Kidney (tissue), 14 donors: Measurements from ENCODE around the gene MRPS34. TPM values are rescaled to one million over a fixed set of nuclear protein-coding genes. Genes with fewer than 3 reads are reported as not detected.
A peak's percentile ranks its signal among the peaks of the same experiment; 100 is the strongest.

ENCODE experiments used
- DNase-seq, 5 donors: peaks; one replicate each; pipeline ENCODE4 v3.0.0-alpha.2; 2013 to 2020
- FAIRE-seq: peaks from 2 replicates; lab custom pipeline; 2012; peaks lifted over from hg19 to GRCh38; lab: Jason Lieb, UNC
- H3K27ac ChIP-seq, 2 donors: one replicate each; pipeline ENCODE4 v1.7.0; 2013; ENCODE audit warnings: low read depth in 2 of 2, low read length in 2 of 2, inconsistent platforms in 1 of 2
- H3K27me3 ChIP-seq: one replicate; pipeline ENCODE4 v1.7.1; 2013; ENCODE audit warnings: low read length, inconsistent platforms; ENCODE audit not compliant: control insufficient read depth, insufficient read depth
- H3K36me3 ChIP-seq, 3 donors: one replicate each; pipeline versions ENCODE4 v1.7.0 to v1.7.1; 2013; ENCODE audit warnings: low read length in 3 of 3, control low read depth in 1 of 3, inconsistent platforms in 1 of 3; ENCODE audit not compliant: insufficient read depth in 3 of 3, control insufficient read depth in 2 of 3
- H3K4me1 ChIP-seq, 3 donors: one replicate each; pipeline versions ENCODE4 v1.7.0 to v1.7.1; 2013; ENCODE audit warnings: low read length in 3 of 3, inconsistent platforms in 1 of 3, low read depth in 1 of 3; ENCODE audit not compliant: control insufficient read depth in 2 of 3, insufficient read depth in 2 of 3
- H3K4me3 ChIP-seq, 3 donors: one replicate each; pipeline versions ENCODE4 v1.7.0 to v1.8.1; 2013; ENCODE audit warnings: low read length in 3 of 3, control low read depth in 1 of 3, inconsistent platforms in 1 of 3
- H3K9ac ChIP-seq, 3 donors: one replicate each; pipeline versions ENCODE4 v1.7.0 to v1.7.1; 2013; ENCODE audit warnings: low read length in 3 of 3, control low read depth in 1 of 3, inconsistent platforms in 1 of 3
- H3K9me3 ChIP-seq, 3 donors: one replicate each; pipeline versions ENCODE4 v1.7.0 to v1.7.1; 2013; ENCODE audit warnings: low read length in 3 of 3, control low read depth in 1 of 3, inconsistent platforms in 1 of 3; ENCODE audit not compliant: control insufficient read depth in 2 of 3, insufficient read depth in 1 of 3
- intact Hi-C: fragments of 100-400 bp; cut with DNase I; formaldehyde crosslinking; loops from one replicate; pipeline ENCODE4 v1.11.1; 2022
- polyA plus RNA-seq: library from polyadenylated mRNA; stranded (reverse); fragments of 350-450 nt; fragmentation: Illumina TruSeq; extraction: RNeasy Lipid Tissue Mini Kit (QIAGEN cat#74804); gene quantifications from one replicate; pipeline ENCODE4 v1.2.3, GENCODE V29; 2014; ENCODE audit warnings: low read depth, low replicate concordance; ENCODE audit not compliant: insufficient read depth
- total RNA-seq: library from RNA; stranded (reverse); fragmentation: NEBNext Ultra II Directional; extraction: Animal tissue kit (Norgen Biotek cat#: 25700); gene quantifications from one replicate; pipeline ENCODE4 v1.2.1, GENCODE V29; 2021
- TF ChIP-seq, protein P1 (sequence below): IDR thresholded peaks from 3 replicates; pipeline ENCODE4 v1.5.1; 2012; ENCODE audit warnings: mild to moderate bottlenecking, moderate library complexity, borderline replicate concordance; ENCODE audit not compliant: insufficient read depth; ENCODE audit errors: extremely low read depth
- donor health status: control.
- donor health status: control.
- donor health status: control.
- donor health status: control.
- donor health status: control.
- donor health status: DM: yes; HTN: yes; CAD: no.
- donor health status: Normal renal cell carcinoma (clear cell type).

MRPS34 gene
- total and polyA plus RNA-seq, 2 donors from 2014 or later: 61.7 to 187 TPM

DNA sequence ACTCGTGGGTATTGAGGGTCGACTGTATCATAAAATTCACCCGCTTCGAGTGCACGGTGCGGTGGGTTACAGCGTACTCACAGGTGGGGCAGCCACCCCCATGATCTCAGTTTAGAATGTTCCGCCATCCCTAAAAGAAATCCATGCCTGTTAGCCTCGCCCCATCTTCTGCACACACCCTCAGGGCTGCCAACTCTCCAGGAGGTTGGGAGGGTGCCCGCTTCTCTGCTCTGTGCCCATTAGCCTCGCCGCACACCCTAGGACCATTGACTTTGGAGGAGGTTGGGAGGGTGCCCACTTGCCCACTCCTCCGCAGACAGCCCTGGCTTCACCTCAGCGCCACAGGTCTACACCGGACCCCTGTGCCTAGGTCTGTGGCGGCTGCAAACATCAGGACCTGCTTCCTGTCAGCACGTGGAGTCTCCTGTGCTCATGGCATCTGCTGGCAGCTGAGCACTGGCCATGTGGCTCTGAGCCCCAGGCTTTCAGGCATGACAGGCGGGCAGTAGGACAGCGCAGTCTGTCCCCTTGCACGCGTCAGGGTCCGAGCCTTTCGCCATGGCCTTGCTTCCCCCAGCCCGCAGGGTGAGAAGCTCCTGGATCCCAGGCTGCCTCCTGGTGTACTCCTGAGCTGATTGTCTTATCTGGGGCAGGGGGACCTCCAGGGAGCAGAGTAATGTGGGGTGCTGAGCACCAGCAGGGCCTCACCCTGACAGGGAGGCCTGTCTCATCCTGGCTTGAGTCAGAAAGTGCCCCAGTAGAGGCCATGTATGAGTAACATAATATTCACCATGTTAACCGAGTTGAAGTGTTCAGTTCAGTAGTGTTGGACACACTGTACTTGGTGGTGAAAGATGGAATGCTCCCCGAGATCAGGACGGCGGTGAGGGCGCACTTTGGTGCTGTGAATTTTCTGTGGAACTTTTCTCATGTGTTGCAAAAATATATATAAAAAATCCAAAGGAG is 23.5 kb downstream of the MRPS34 start:
- Histone ChIP-seq H3K36me3 (peaks cover 2 to 36% (median 25%) of the 10 kb centered on the region in 3 donors), H3K27me3 (no peaks in the 10 kb centered on the region), H3K27ac (no peak overlapping the region), H3K4me1 (no peaks in the 10 kb centered on the region), H3K4me3 (no peak overlapping the region), H3K9me3 (no peaks in the 10 kb centered on the region), H3K9ac (no peak overlapping the region)
- FAIRE-seq (no peak), DNase-seq (peak in 1 of 5 donors; percentile 54)
- TF ChIP-seq, protein P1, sequence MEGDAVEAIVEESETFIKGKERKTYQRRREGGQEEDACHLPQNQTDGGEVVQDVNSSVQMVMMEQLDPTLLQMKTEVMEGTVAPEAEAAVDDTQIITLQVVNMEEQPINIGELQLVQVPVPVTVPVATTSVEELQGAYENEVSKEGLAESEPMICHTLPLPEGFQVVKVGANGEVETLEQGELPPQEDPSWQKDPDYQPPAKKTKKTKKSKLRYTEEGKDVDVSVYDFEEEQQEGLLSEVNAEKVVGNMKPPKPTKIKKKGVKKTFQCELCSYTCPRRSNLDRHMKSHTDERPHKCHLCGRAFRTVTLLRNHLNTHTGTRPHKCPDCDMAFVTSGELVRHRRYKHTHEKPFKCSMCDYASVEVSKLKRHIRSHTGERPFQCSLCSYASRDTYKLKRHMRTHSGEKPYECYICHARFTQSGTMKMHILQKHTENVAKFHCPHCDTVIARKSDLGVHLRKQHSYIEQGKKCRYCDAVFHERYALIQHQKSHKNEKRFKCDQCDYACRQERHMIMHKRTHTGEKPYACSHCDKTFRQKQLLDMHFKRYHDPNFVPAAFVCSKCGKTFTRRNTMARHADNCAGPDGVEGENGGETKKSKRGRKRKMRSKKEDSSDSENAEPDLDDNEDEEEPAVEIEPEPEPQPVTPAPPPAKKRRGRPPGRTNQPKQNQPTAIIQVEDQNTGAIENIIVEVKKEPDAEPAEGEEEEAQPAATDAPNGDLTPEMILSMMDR: no peak
- intact Hi-C loops: no loop called here

DNA sequence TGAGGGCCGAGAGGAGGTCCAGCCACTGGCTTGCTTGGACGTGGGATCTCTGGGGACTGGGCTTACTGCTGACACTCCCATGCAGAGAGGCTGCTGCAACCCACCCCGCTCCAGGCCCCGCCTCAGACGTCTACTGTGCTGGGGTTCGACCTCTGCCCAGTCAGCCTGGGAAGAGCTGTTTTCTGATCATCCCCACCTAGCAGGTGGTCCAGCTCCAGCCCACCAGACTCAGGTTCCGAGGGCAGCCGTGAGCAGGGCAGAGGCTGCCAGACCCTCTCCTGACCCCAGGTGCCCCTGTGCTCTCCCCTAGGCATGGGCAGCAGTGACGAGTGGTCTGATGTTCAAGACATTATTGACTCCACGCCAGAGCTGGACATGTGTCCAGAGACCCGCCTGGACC is 25.0 kb downstream of the MRPS34 start:
- FAIRE-seq (no peak), DNase-seq (no peak)
- H3K9me3 ChIP-seq: no peaks in the 10 kb centered on the region
- H3K36me3 ChIP-seq: peaks cover 2 to 41% (median 27%) of the 10 kb centered on the region in 3 donors
- TF ChIP-seq, protein P1: no peak
- intact Hi-C loops: no loop called here
- no peaks in the 10 kb centered on the region for H3K27me3 ChIP-seq
- H3K27ac ChIP-seq: no peak overlapping the region
- no peak overlapping the region for H3K9ac ChIP-seq
- H3K4me1 ChIP-seq: no peaks in the 10 kb centered on the region
- no peak overlapping the region for H3K4me3 ChIP-seq

DNA sequence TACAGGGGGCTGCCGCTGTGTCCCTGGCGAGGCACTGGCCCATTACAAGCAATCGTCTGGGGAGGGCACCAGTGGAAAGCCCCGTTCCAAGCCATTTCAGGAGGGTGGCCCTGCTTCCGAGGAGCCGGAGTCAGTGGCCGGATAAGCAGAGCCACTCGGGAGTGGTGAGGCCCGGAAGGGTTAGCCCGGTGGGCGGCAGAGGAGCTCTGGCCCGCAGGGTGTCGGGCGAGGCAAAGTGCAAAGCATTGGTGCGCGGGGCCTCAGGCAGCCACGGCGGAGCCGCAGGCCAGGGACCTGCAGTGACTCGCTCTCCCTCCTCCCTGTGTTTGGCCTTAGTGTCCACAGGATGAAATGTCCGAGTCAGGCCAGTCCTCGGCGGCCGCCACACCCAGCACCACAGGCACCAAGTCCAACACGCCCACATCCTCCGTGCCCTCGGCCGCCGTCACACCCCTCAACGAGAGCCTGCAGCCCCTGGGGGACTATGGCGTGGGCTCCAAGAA is 26.2 kb downstream of the MRPS34 start:
- H3K27me3 ChIP-seq: no peaks in the 10 kb centered on the region
- no peak overlapping the region for H3K9ac ChIP-seq

More for the DNA sequence above, 26.2 kb downstream of the MRPS34 start:
- TF ChIP-seq, protein P1: no peak
- no peaks in the 10 kb centered on the region for H3K9me3 ChIP-seq
- H3K4me3 ChIP-seq: no peak overlapping the region
- no peak for DNase-seq
- no peak overlapping the region for H3K27ac ChIP-seq
- no peaks in the 10 kb centered on the region for H3K4me1 ChIP-seq
- intact Hi-C loops: no loop called here
- peaks cover 2 to 35% (median 22%) of the 10 kb centered on the region in 3 donors for H3K36me3 ChIP-seq
- no peak for FAIRE-seq
